Ovary (tissue), 3 donors: ENCODE data around the gene HS6ST2.

Experiments used
- CTCF ChIP-seq, 3 donors: fragments of 450-650 bp in 2 of 3; fragments of 200-600 bp in 1 of 3; IDR thresholded peaks; one replicate each; pipeline versions ENCODE4 v1.5.1 to v1.8.0; 2016 to 2022; ENCODE audit warnings: antibody characterized with exemption in 3 of 3, mild to moderate bottlenecking in 1 of 3
- POLR2A ChIP-seq: fragments of 450-650 bp; IDR thresholded peaks from one replicate; pipeline ENCODE4 v1.6.1; 2017; ENCODE audit warnings: antibody characterized with exemption, mild to moderate bottlenecking, moderate library complexity
- donor health status: DM: no; HTN: no; CAD: no.

- no peak for TF ChIP-seq CTCF (IDR thresholded peaks at IDR 0.05)
- TF ChIP-seq POLR2A = no peak
Measured at GRCh38 chrX:132834109-132834508, 124.3 kb downstream of the HS6ST2 start.
